Astrocyte (in vitro differentiated cells and primary cell): ENCODE measurements around the gene ACOT13.

Source experiments
- EZH2 ChIP-seq: IDR thresholded peaks from 2 replicates; pipeline ENCODE4 v1.6.1; 2012; ENCODE audit warnings: mild to moderate bottlenecking, low read length, inconsistent platforms; ENCODE audit not compliant: insufficient read depth
- TF ChIP-seq, protein P1 (sequence below): IDR thresholded peaks from 2 replicates; pipeline ENCODE4 v1.5.1; 2011; ENCODE audit warnings: low read depth, mild to moderate bottlenecking, inconsistent platforms, low read length, moderate library complexity; ENCODE audit not compliant: insufficient read depth

- TF ChIP-seq, protein P1, sequence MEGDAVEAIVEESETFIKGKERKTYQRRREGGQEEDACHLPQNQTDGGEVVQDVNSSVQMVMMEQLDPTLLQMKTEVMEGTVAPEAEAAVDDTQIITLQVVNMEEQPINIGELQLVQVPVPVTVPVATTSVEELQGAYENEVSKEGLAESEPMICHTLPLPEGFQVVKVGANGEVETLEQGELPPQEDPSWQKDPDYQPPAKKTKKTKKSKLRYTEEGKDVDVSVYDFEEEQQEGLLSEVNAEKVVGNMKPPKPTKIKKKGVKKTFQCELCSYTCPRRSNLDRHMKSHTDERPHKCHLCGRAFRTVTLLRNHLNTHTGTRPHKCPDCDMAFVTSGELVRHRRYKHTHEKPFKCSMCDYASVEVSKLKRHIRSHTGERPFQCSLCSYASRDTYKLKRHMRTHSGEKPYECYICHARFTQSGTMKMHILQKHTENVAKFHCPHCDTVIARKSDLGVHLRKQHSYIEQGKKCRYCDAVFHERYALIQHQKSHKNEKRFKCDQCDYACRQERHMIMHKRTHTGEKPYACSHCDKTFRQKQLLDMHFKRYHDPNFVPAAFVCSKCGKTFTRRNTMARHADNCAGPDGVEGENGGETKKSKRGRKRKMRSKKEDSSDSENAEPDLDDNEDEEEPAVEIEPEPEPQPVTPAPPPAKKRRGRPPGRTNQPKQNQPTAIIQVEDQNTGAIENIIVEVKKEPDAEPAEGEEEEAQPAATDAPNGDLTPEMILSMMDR = no peak
- no peak for TF ChIP-seq EZH2
These were observed 30.2 kb upstream of the ACOT13 start for GRCh38 chr6:24636681-24637080.
